IMR-90 (cell line): Measurements from ENCODE around the gene PPP5C. TPM values are rescaled to one million over a fixed set of nuclear protein-coding genes. Genes with fewer than 3 reads are reported as not detected.

ENCODE experiments used
- ATAC-seq: fragments of 200-7000 bp; cut with Tn5 transposase; 2 replicates; pipeline ENCODE4 v1.9.1; 2020; ENCODE audit warnings: low read depth, mild to moderate bottlenecking, moderate library complexity
- BruUV-seq: library from RNA; stranded (reverse); fragments of 400-500 nt; replicated peaks from 2 replicates; lab custom pipeline; 2021; lab: Mats Ljungman, UMichigan
- CTCF ChIA-PET: fragments of 300-600 bp; formaldehyde crosslinking; extraction: SDS; loops from one replicate; lab custom pipeline; 2021; ENCODE audit warnings: antibody characterized with exemption; lab: Yijun Ruan, JAX
- POLR2A ChIA-PET: fragments of 300-600 bp; sonication (Branson Sonifier 250); formaldehyde crosslinking; loops from one replicate; lab custom pipeline; 2022; ENCODE audit warnings: antibody characterized with exemption; ENCODE audit not compliant: unreplicated experiment; lab: Charles Lee
- DNase-seq: peaks from one replicate; pipeline ENCODE4 v3.0.0; 2013
- H2AFZ ChIP-seq: replicated peaks from 2 replicates; pipeline ENCODE3; 2013; ENCODE audit warnings: low read length, mild to moderate bottlenecking; ENCODE audit not compliant: poor library complexity
- H2AK5ac ChIP-seq: 2 replicates; pipeline ENCODE4 v1.6.1; 2013; ENCODE audit warnings: low read depth, low read length, inconsistent platforms
- H2AK9ac ChIP-seq: replicated peaks from 2 replicates; pipeline ENCODE3; 2013; ENCODE audit warnings: mild to moderate bottlenecking, low read depth, low read length, moderate library complexity; ENCODE audit not compliant: poor library complexity
- H2BK120ac ChIP-seq: 2 replicates; pipeline ENCODE4 v1.6.1; 2013; ENCODE audit warnings: low read depth, low read length, inconsistent platforms
- H2BK15ac ChIP-seq: 3 replicates; pipeline ENCODE4 v1.6.1; 2013; ENCODE audit warnings: low read depth, low read length, inconsistent platforms
- H2BK20ac ChIP-seq: 2 replicates; pipeline ENCODE4 v1.6.1; 2013; ENCODE audit warnings: low read depth, mild to moderate bottlenecking, inconsistent platforms, low read length, moderate library complexity
- H2BK5ac ChIP-seq: 2 replicates; pipeline ENCODE4 v1.6.1; 2013; ENCODE audit warnings: mild to moderate bottlenecking, low read depth, low read length, inconsistent platforms; ENCODE audit not compliant: poor library complexity, severe bottlenecking
- H3K14ac ChIP-seq: replicated peaks from 2 replicates; pipeline ENCODE4 v1.6.1; 2013; ENCODE audit warnings: low read depth, low read length, inconsistent platforms
- H3K18ac ChIP-seq: 2 replicates; pipeline ENCODE4 v1.6.1; 2013; ENCODE audit warnings: low read depth, low read length, control low read depth
- H3K23ac ChIP-seq: 2 replicates; pipeline ENCODE4 v1.6.1; 2013; ENCODE audit warnings: low read depth, low read length, inconsistent platforms
- H3K27ac ChIP-seq: 2 replicates; pipeline ENCODE4 v1.5.1; 2013; ENCODE audit warnings: mild to moderate bottlenecking, control low read depth, low read length; ENCODE audit not compliant: insufficient read depth
- H3K27me3 ChIP-seq: 2 replicates; pipeline ENCODE4 v1.6.1; 2013; ENCODE audit warnings: low read length; ENCODE audit not compliant: control insufficient read depth, insufficient read depth
- H3K36me3 ChIP-seq: 2 replicates; pipeline ENCODE4 v1.6.1; 2013; ENCODE audit warnings: low read length, mixed read lengths; ENCODE audit not compliant: control insufficient read depth, insufficient read depth
- H3K4ac ChIP-seq: 2 replicates; pipeline ENCODE4 v1.6.1; 2013; ENCODE audit warnings: low read depth, low read length, inconsistent platforms
- H3K4me1 ChIP-seq: 2 replicates; pipeline ENCODE4 v1.6.1; 2013; ENCODE audit warnings: low read length, mixed read lengths; ENCODE audit not compliant: control insufficient read depth, insufficient read depth
- H3K4me2 ChIP-seq: 2 replicates; pipeline ENCODE4 v1.6.1; 2013; ENCODE audit warnings: low read depth, mild to moderate bottlenecking, control low read depth, low read length, moderate library complexity
- H3K4me3 ChIP-seq: 2 replicates; pipeline ENCODE4 v1.5.1; 2013; ENCODE audit warnings: low read depth, mild to moderate bottlenecking, control low read depth, low read length, moderate library complexity; ENCODE audit not compliant: insufficient read depth
- H3K56ac ChIP-seq: 2 replicates; pipeline ENCODE4 v1.6.1; 2013; ENCODE audit warnings: low read length, inconsistent platforms; ENCODE audit not compliant: insufficient read depth; ENCODE audit errors: extremely low read depth
- H3K79me1 ChIP-seq, 2 experiments: 2 replicates each; pipeline ENCODE4 v1.6.1; 2013; ENCODE audit warnings: low read length in 2 of 2, inconsistent platforms in 1 of 2, low read depth in 1 of 2
- H3K9ac ChIP-seq: 2 replicates; pipeline ENCODE4 v1.6.1; 2013; ENCODE audit warnings: low read depth, low read length, control low read depth
- H3K9me1 ChIP-seq: 2 replicates; pipeline ENCODE4 v1.6.1; 2013; ENCODE audit warnings: low read length, inconsistent platforms; ENCODE audit not compliant: insufficient read depth
- H3K9me3 ChIP-seq: 2 replicates; pipeline ENCODE4 v1.6.1; 2013; ENCODE audit warnings: low read length; ENCODE audit not compliant: control insufficient read depth, insufficient read depth
- H4K20me1 ChIP-seq: 2 replicates; pipeline ENCODE4 v1.6.1; 2013; ENCODE audit warnings: low read length, inconsistent platforms; ENCODE audit not compliant: insufficient read depth
- H4K5ac ChIP-seq: 2 replicates; pipeline ENCODE4 v1.6.1; 2013; ENCODE audit warnings: mild to moderate bottlenecking, low read depth, low read length, control low read depth
- H4K8ac ChIP-seq, 2 experiments: 2 replicates each; pipeline ENCODE4 v1.6.1; 2013; ENCODE audit warnings: low read depth in 2 of 2, low read length in 2 of 2, control low read depth in 1 of 2, inconsistent platforms in 1 of 2
- H4K91ac ChIP-seq: 2 replicates; pipeline ENCODE4 v1.6.1; 2013; ENCODE audit warnings: low read depth, low read length, inconsistent platforms; ENCODE audit not compliant: insufficient read depth
- BHLHE40 ChIP-seq: fragments of 150-350 bp; IDR thresholded peaks from 2 replicates; pipeline ENCODE4 v1.6.1; 2016; ENCODE audit warnings: mild to moderate bottlenecking, low read depth, low read length
- CEBPB ChIP-seq: IDR thresholded peaks from 2 replicates; pipeline ENCODE4 v1.6.1; 2012; ENCODE audit warnings: low read depth, low read length, improper control_type of control experiment
- CHD1 ChIP-seq: IDR thresholded peaks from 2 replicates; pipeline ENCODE4 v1.6.1; 2012; ENCODE audit warnings: low read depth, low read length, improper control_type of control experiment
- ELK1 ChIP-seq: fragments of 150-350 bp; IDR thresholded peaks from 2 replicates; pipeline ENCODE4 v1.6.1; 2016; ENCODE audit warnings: low read depth, mild to moderate bottlenecking, low read length, moderate library complexity, borderline replicate concordance
- FOS ChIP-seq: fragments of 150-350 bp; IDR thresholded peaks from 2 replicates; pipeline ENCODE4 v1.6.1; 2016; ENCODE audit warnings: low read depth, low read length
- MAZ ChIP-seq: IDR thresholded peaks from 2 replicates; pipeline ENCODE4 v1.6.1; 2012; ENCODE audit warnings: low read depth, mild to moderate bottlenecking, low read length, improper control_type of control experiment, moderate library complexity, borderline replicate concordance
- MXI1 ChIP-seq: IDR thresholded peaks from 2 replicates; pipeline ENCODE4 v1.6.1; 2012; ENCODE audit warnings: low read depth, mild to moderate bottlenecking, low read length, moderate library complexity, borderline replicate concordance
- NFE2L2 ChIP-seq: fragments of 150-350 bp; IDR thresholded peaks from 2 replicates; pipeline ENCODE4 v1.6.1; 2016; ENCODE audit warnings: low read depth, mild to moderate bottlenecking, low read length
- POLR2A ChIP-seq: IDR thresholded peaks from 2 replicates; pipeline ENCODE4 v1.6.1; 2012; ENCODE audit warnings: mild to moderate bottlenecking, low read depth, low read length
- RAD21 ChIP-seq: IDR thresholded peaks from 2 replicates; pipeline ENCODE4 v1.6.1; 2012; ENCODE audit warnings: low read length, improper control_type of control experiment
- RCOR1 ChIP-seq: IDR thresholded peaks from 2 replicates; pipeline ENCODE4 v1.6.1; 2012; ENCODE audit warnings: mild to moderate bottlenecking, low read length, improper control_type of control experiment; ENCODE audit not compliant: insufficient replicate concordance
- RFX5 ChIP-seq: IDR thresholded peaks from 2 replicates; pipeline ENCODE4 v1.8.0; 2012; ENCODE audit warnings: low read depth, mild to moderate bottlenecking, low read length, moderate library complexity
- SMC3 ChIP-seq: fragments of 150-350 bp; IDR thresholded peaks from 2 replicates; pipeline ENCODE4 v1.6.1; 2016; ENCODE audit warnings: low read depth, mild to moderate bottlenecking, antibody characterized with exemption, low read length, moderate library complexity
- USF2 ChIP-seq: fragments of 150-350 bp; IDR thresholded peaks from 2 replicates; pipeline ENCODE4 v1.6.1; 2017; ENCODE audit warnings: mild to moderate bottlenecking, antibody characterized with exemption, low read length, low read depth
- WGBS, 2 experiments: methylation state at CpG; one replicate each; pipeline versions ENCODE4 v1.1.5 to v1.1.7; 2013; ENCODE audit warnings: missing lambda C conversion rate in 2 of 2; ENCODE audit not compliant: insufficient read length in 1 of 2; ENCODE audit errors: extremely low coverage in 2 of 2; 5-methylcytosine and 5-hydroxymethylcytosine counted together
- dilution Hi-C: fragments of 300-500 bp; cut with HindIII; formaldehyde crosslinking; loops from one replicate; pipeline ENCODE4 v1.14.3; 2018; ENCODE audit warnings: low sequenced_read_pairs; ENCODE audit not compliant: unreplicated experiment
- in situ Hi-C: fragments of 300-500 bp; cut with MboI; formaldehyde crosslinking; loops from 3 replicates; pipeline ENCODE4 v1.14.3; 2019; ENCODE audit warnings: low sequenced_read_pairs, inconsistent platforms, mixed read lengths
- intact Hi-C: fragments of 100-400 bp; cut with micrococcal nuclease; formaldehyde crosslinking; loops from 2 replicates; pipeline ENCODE4 v1.10.0; 2022
- polyA plus RNA-seq, 3 experiments: library from polyadenylated mRNA; depleted of rRNA; stranded (reverse); fragments of >200 nt; gene quantifications; 2 replicates each; pipeline ENCODE4 v1.2.3, GENCODE V29; 2012; ENCODE audit warnings: low replicate concordance in 1 of 3
- total RNA-seq: library from RNA; depleted of rRNA; stranded (reverse); fragments of >200 nt; gene quantifications from 2 replicates; pipeline ENCODE4 v1.2.3, GENCODE V29; 2012

PPP5C gene
- total and polyA plus RNA-seq, 2 of the 4 experiments (the other 2 are of a cell fraction): 80.5 to 128 TPM

DNA sequence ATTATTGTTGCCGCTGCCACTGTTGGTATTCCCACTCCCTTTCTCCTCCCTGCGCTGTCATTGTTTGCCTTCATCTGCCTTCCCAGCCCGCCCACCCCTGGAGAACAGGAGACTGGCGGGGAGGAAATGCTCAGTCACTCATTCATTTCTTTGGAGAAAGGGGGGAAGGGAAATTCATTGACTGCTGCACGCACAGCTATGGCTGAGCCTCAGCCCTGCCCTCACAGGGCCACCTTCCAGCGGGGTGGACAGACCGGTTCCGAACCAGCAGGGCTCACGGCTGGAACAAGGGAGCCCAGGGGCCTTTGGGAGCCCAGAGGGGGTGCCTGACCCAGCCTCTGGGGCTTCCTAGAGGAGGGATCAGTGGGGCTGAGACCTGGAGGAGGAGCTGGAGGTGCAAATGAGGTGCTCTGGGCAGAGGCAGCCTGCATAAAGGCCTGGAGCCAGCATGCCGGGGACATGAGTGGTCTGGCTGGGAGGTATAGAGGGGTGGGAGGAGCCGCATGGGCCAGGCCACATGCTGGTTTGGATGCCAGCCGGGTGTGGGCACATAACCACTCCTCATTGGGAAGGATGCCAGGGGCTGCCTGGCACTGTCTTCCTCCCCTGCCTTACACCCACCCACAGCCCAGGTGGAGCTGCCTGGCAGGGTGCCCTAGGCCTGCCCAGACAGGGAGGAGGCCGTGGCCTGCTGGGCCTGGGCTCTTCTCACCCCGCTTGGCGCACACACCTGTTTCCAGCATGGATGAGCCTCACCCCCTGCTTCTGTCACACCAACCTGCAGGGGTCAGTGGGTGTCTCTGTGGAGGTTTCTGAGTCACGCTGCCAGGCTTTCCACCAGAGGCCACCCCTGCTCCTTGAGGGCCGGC is 26.8 kb downstream of the PPP5C start:
- Histone ChIP-seq H3K9me3 (no peaks in the 10 kb centered on the region), H3K23ac (peak overlapping the region; percentile 1), H2BK15ac (peak overlapping the region; percentile 34; the same call in 1 of the 3 replicates), H3K27me3 (no peaks in the 10 kb centered on the region), H3K27ac (peak overlapping the region; percentile 21), H2AK5ac (peak overlapping the region; percentile 58; the same call in 1 of the 2 replicates), H4K8ac (peak overlapping the region in 1 of 2 experiments; percentile 66; a peak in 1 of 4 replicates), H2BK20ac (no peak overlapping the region; the same call in 1 of the 2 replicates), H3K14ac (peak overlapping the region; percentile 23), H3K4me1 (peaks cover 27% of the 10 kb centered on the region), H3K18ac (no peak overlapping the region), H4K5ac (no peak overlapping the region), H2BK5ac (peak overlapping the region; percentile 32), H2BK120ac (no peak overlapping the region), H3K4ac (peak overlapping the region; percentile 49), H3K9ac (no peak overlapping the region; the same call in 1 of the 2 replicates), H4K20me1 (peaks cover 32% of the 10 kb centered on the region), H3K4me2 (peak overlapping the region; percentile 14; the same call in 1 of the 2 replicates), H3K9me1 (peaks cover 44% of the 10 kb centered on the region), H4K91ac (0 out of 2 replicates have a peak overlapping the region, but pooled peaks have one; percentile 15), H2AK9ac (peak overlapping the region; percentile 47), H2AFZ (peak overlapping the region; percentile 67), H3K79me1 (peaks cover 36 to 81% of the 10 kb centered on the region in 2 experiments), H3K36me3 (peaks cover 22% of the 10 kb centered on the region), H3K56ac (no peak overlapping the region), H3K4me3 (no peak overlapping the region)
- DNase-seq (peak; percentile 50), ATAC-seq (peak; percentile 58)
- intact Hi-C loops: no loop called here
- dilution Hi-C loops: no loop called here
- POLR2A ChIA-PET: no interaction called here
- WGBS, 2 experiments: 41% methylated on average over 6 of the region's 17 CpGs; no CpG with 5 or more reads in 1 of the 2 experiments
- CTCF ChIA-PET: no interaction called here
- in situ Hi-C loops: no loop called here
- no TSS peak for BruUV-seq
- TF ChIP-seq SMC3: no peak
- no peak for TF ChIP-seq CEBPB
- TF ChIP-seq NFE2L2: no peak
- TF ChIP-seq POLR2A: no peak
- no peak for TF ChIP-seq RCOR1
- TF ChIP-seq RAD21: no peak
- TF ChIP-seq ELK1: no peak
- TF ChIP-seq FOS: no peak
- TF ChIP-seq MAZ: no peak
- TF ChIP-seq CHD1: no peak
- no peak for TF ChIP-seq MXI1
- no peak for TF ChIP-seq RFX5
- no peak for TF ChIP-seq USF2
- no peak for TF ChIP-seq BHLHE40
